Esophagus muscularis mucosa (tissue), 4 donors: Measurements from ENCODE around the gene CMTM3. TPM values are rescaled to one million over a fixed set of nuclear protein-coding genes. Genes with fewer than 3 reads are reported as not detected.

Source experiments
- DNase-seq: peaks from one replicate; pipeline ENCODE4 v3.0.0-alpha.2; 2017; ENCODE audit errors: extremely low spot score
- H3K27ac ChIP-seq, 4 donors: fragments of 200-600 bp; sonication (generic); replicated peaks in 1 of 4; 1 replicate in 3 of 4; 2 replicates in 1 of 4; pipeline ENCODE4 v1.5.1; 2016 to 2019; ENCODE audit warnings: mild to moderate bottlenecking in 1 of 4
- H3K27me3 ChIP-seq, 4 donors: fragments of 200-600 bp; sonication (generic); one replicate each; pipeline versions ENCODE4 v1.5.1 to v1.6.0; 2016 to 2019
- H3K36me3 ChIP-seq, 4 donors: fragments of 200-600 bp; sonication (generic); one replicate each; pipeline ENCODE4 v1.5.1; 2016 to 2019
- H3K4me1 ChIP-seq, 4 donors: fragments of 200-600 bp; sonication (generic); one replicate each; pipeline ENCODE4 v1.5.1; 2016 to 2019
- H3K4me3 ChIP-seq, 4 donors: fragments of 200-600 bp; sonication (generic); 1 replicate in 2 of 4; 2 replicates in 2 of 4; pipeline ENCODE4 v1.5.1; 2016 to 2019; ENCODE audit warnings: mild to moderate bottlenecking in 4 of 4, moderate library complexity in 1 of 4
- H3K9me3 ChIP-seq, 4 donors: fragments of 200-600 bp; sonication (generic); 1 replicate in 3 of 4; 2 replicates in 1 of 4; pipeline ENCODE4 v1.5.1; 2016 to 2019
- CTCF ChIP-seq, 3 experiments: fragments of 200-600 bp in 2 of 3; fragments of 450-650 bp in 1 of 3; sonication (generic) in 2 of 3; IDR thresholded peaks; one replicate each; pipeline ENCODE4 v1.5.1; 2017 to 2019; ENCODE audit warnings: antibody characterized with exemption in 3 of 3, mild to moderate bottlenecking in 2 of 3, moderate library complexity in 1 of 3
- EP300 ChIP-seq: sonication (generic); formaldehyde crosslinking; IDR thresholded peaks from one replicate; pipeline ENCODE4 v1.6.1; 2017; ENCODE audit warnings: antibody characterized with exemption
- POLR2A ChIP-seq: fragments of 450-650 bp; IDR thresholded peaks from one replicate; pipeline ENCODE4 v1.6.1; 2017; ENCODE audit warnings: antibody characterized with exemption, moderate library complexity, mild to moderate bottlenecking, low read depth
- POLR2AphosphoS5 ChIP-seq, 2 donors: sonication (generic); formaldehyde crosslinking; IDR thresholded peaks; one replicate each; pipeline ENCODE4 v1.6.1; 2017; ENCODE audit warnings: antibody characterized with exemption in 2 of 2
- WGBS: methylation state at CpG from one replicate; pipeline ENCODE4 v1.1.5; 2018; 5-methylcytosine and 5-hydroxymethylcytosine counted together
- intact Hi-C: fragments of 100-400 bp; cut with DNase I; formaldehyde crosslinking; loops from one replicate; pipeline ENCODE4 v1.15.1; 2023
- total RNA-seq, 4 donors: library from RNA; depleted of rRNA; stranded (reverse); fragments of >200 nt; gene quantifications; one replicate each; pipeline versions ENCODE4 v1.1.0 to v1.2.1, GENCODE V29; 2016

Gene CMTM3
- total RNA-seq, 4 donors from 2014 or later, result 13.7 to 24.5 (median 17.3) TPM

- no peaks in the 10 kb centered on the region for H3K4me1 ChIP-seq
- no peak for DNase-seq
- H3K36me3 ChIP-seq, result peaks cover 0 to 12% (median 0%) of the 10 kb centered on the region in 4 donors
- no peak overlapping the region for H3K4me3 ChIP-seq
- no peaks in the 10 kb centered on the region for H3K9me3 ChIP-seq
- H3K27ac ChIP-seq, result no peak overlapping the region
- no peaks in the 10 kb centered on the region for H3K27me3 ChIP-seq
- no peak for TF ChIP-seq POLR2AphosphoS5 (IDR thresholded peaks at IDR 0.05)
- no peak for TF ChIP-seq EP300
- TF ChIP-seq POLR2A, result no peak
- TF ChIP-seq CTCF (IDR thresholded peaks at IDR 0.05), result no peak
- 92% methylated on average over 6 of the region's 6 CpGs for WGBS
- intact Hi-C loops, result no loop called here
These were observed 34.8 kb downstream of the CMTM3 start for GRCh38 chr16:66639091-66639885.

- Histone ChIP-seq H3K36me3 (no peaks in the 10 kb centered on the region), H3K9me3 (no peaks in the 10 kb centered on the region), H3K4me1 (no peaks in the 10 kb centered on the region), H3K27ac (no peak overlapping the region), H3K4me3 (no peak overlapping the region), H3K27me3 (no peaks in the 10 kb centered on the region)
- TF ChIP-seq CTCF (IDR thresholded peaks at IDR 0.05) (no peak), EP300 (no peak), POLR2A (no peak), POLR2AphosphoS5 (IDR thresholded peaks at IDR 0.05) (no peak)
- intact Hi-C loops, result no loop called here
- DNase-seq, result no peak
- WGBS, result 96% methylated on average over 3 of the region's 3 CpGs
These were observed 36.3 kb downstream of the CMTM3 start for GRCh38 chr16:66640724-66641314.

GRCh38 chr16:66641387-66641786 is 36.9 kb downstream of the CMTM3 start:
- intact Hi-C loops, result no loop called here
- Histone ChIP-seq H3K27me3 (no peaks in the 10 kb centered on the region), H3K27ac (no peak overlapping the region), H3K4me3 (no peak overlapping the region), H3K9me3 (no peaks in the 10 kb centered on the region), H3K4me1 (no peaks in the 10 kb centered on the region), H3K36me3 (no peaks in the 10 kb centered on the region)
- DNase-seq, result no peak
- WGBS, result 91% methylated on average over 1 of the region's 1 CpG
- no peak for TF ChIP-seq POLR2AphosphoS5 (IDR thresholded peaks at IDR 0.05)
- no peak for TF ChIP-seq EP300

GRCh38 chr16:66647866-66648265 is 43.4 kb downstream of the CMTM3 start:
- H3K36me3 ChIP-seq, result no peaks in the 10 kb centered on the region
- H3K4me3 ChIP-seq, result no peak overlapping the region
- H3K9me3 ChIP-seq, result no peaks in the 10 kb centered on the region
- H3K27ac ChIP-seq, result no peak overlapping the region
- intact Hi-C loops, result no loop called here
- H3K4me1 ChIP-seq, result peaks cover 0 to 14% (median 11%) of the 10 kb centered on the region in 4 donors
- no peaks in the 10 kb centered on the region for H3K27me3 ChIP-seq
- no peak for DNase-seq
- 100% methylated on average over 1 of the region's 1 CpG for WGBS
- TF ChIP-seq EP300 (no peak), POLR2A (no peak), CTCF (IDR thresholded peaks at IDR 0.05) (no peak), POLR2AphosphoS5 (IDR thresholded peaks at IDR 0.05) (no peak)

- DNase-seq, result no peak
- Histone ChIP-seq H3K27ac (no peak overlapping the region), H3K4me3 (no peak overlapping the region), H3K36me3 (no peaks in the 10 kb centered on the region), H3K27me3 (no peaks in the 10 kb centered on the region), H3K4me1 (peaks cover 0 to 14% (median 12%) of the 10 kb centered on the region in 4 donors), H3K9me3 (no peaks in the 10 kb centered on the region)
- no peak for TF ChIP-seq POLR2A
- TF ChIP-seq CTCF (IDR thresholded peaks at IDR 0.05), result no peak
- TF ChIP-seq POLR2AphosphoS5 (IDR thresholded peaks at IDR 0.05), result no peak
- no peak for TF ChIP-seq EP300
- intact Hi-C loops, result no loop called here
- 93% methylated on average over 2 of the region's 2 CpGs for WGBS
These were observed 44.7 kb downstream of the CMTM3 start for GRCh38 chr16:66649167-66649566.
